H1 (cell line): Measurements from ENCODE around the gene NBAS. TPM values are rescaled to one million over a fixed set of nuclear protein-coding genes. Genes with fewer than 3 reads are reported as not detected.

ENCODE experiments used
- CTCF ChIA-PET: fragments of 300-600 bp; sonication (Branson Sonifier 250); formaldehyde crosslinking; loops from one replicate; lab custom pipeline; 2021; ENCODE audit not compliant: partially characterized antibody; lab: Charles Lee
- POLR2A ChIA-PET: fragments of 300-600 bp; sonication (Branson Sonifier 250); formaldehyde crosslinking; loops from one replicate; lab custom pipeline; 2021; ENCODE audit warnings: inconsistent platforms; ENCODE audit not compliant: partially characterized antibody; lab: Charles Lee
- DNase-seq, 2 experiments: peaks; one replicate each; pipeline versions ENCODE4 v3.0.0 to v3.0.0-alpha.2; 2010 to 2022; ENCODE audit warnings: low spot score in 2 of 2, low read depth in 1 of 2, mixed read lengths in 1 of 2
- FAIRE-seq: peaks from 2 replicates; lab custom pipeline; 2011; peaks lifted over from hg19 to GRCh38; lab: Jason Lieb, UNC
- H2AFZ ChIP-seq: 2 replicates; pipeline ENCODE4 v1.8.1; 2012; ENCODE audit warnings: low read length, inconsistent platforms
- H2AK5ac ChIP-seq: 2 replicates; pipeline ENCODE4 v1.6.1; 2013; ENCODE audit warnings: low read depth, low read length
- H2BK120ac ChIP-seq: replicated peaks from 2 replicates; pipeline ENCODE3; 2013; ENCODE audit warnings: low read depth, low read length, inconsistent platforms
- H2BK12ac ChIP-seq: 2 replicates; pipeline ENCODE4 v1.6.1; 2013; ENCODE audit warnings: low read depth, low read length
- H2BK15ac ChIP-seq: 2 replicates; pipeline ENCODE4 v1.6.1; 2013; ENCODE audit warnings: low read length
- H2BK20ac ChIP-seq: 2 replicates; pipeline ENCODE4 v1.6.1; 2013; ENCODE audit warnings: low read length
- H2BK5ac ChIP-seq: 2 replicates; pipeline ENCODE4 v1.6.1; 2013; ENCODE audit warnings: low read depth, low read length
- H3K14ac ChIP-seq: 2 replicates; pipeline ENCODE4 v1.6.1; 2013; ENCODE audit warnings: inconsistent platforms; ENCODE audit not compliant: insufficient read length
- H3K18ac ChIP-seq: 2 replicates; pipeline ENCODE4 v1.6.1; 2013; ENCODE audit warnings: low read length; ENCODE audit errors: extremely low read depth
- H3K23ac ChIP-seq: 2 replicates; pipeline ENCODE4 v1.6.1; 2013; ENCODE audit warnings: inconsistent platforms; ENCODE audit not compliant: insufficient read length
- H3K23me2 ChIP-seq: 2 replicates; pipeline ENCODE4 v1.6.1; 2013; ENCODE audit warnings: low read depth, low read length
- H3K27ac ChIP-seq: 2 replicates; pipeline ENCODE4 v1.6.1; 2011; ENCODE audit warnings: low read depth, low read length, inconsistent platforms
- H3K27me3 ChIP-seq, 4 experiments: replicated peaks in 1 of 4; 1 replicate in 1 of 4; 2 replicates in 3 of 4; pipeline versions ENCODE4 v1.6.1 to v1.8.1; 2011 to 2013; ENCODE audit warnings: low read length in 3 of 4, mild to moderate bottlenecking in 3 of 4, inconsistent platforms in 2 of 4, mixed read lengths in 2 of 4, moderate library complexity in 1 of 4; ENCODE audit not compliant: control insufficient read depth in 3 of 4, insufficient read depth in 3 of 4; ENCODE audit errors: extremely low read depth in 1 of 4
- H3K36me3 ChIP-seq, 4 experiments: 2 replicates each; pipeline versions ENCODE4 v1.6.1 to v1.8.1; 2011 to 2013; ENCODE audit warnings: mild to moderate bottlenecking in 4 of 4, low read length in 3 of 4, moderate library complexity in 2 of 4, control low read depth in 1 of 4, inconsistent platforms in 1 of 4; ENCODE audit not compliant: insufficient read depth in 4 of 4, control insufficient read depth in 2 of 4
- H3K4ac ChIP-seq: replicated peaks from 2 replicates; pipeline ENCODE3; 2013; ENCODE audit warnings: low read length, low read depth, mixed read lengths, inconsistent platforms; ENCODE audit not compliant: insufficient read length
- H3K4me1 ChIP-seq, 4 experiments: replicated peaks in 1 of 4; 1 replicate in 1 of 4; 2 replicates in 3 of 4; pipeline versions ENCODE4 v1.6.1 to v1.8.1; 2011 to 2013; ENCODE audit warnings: low read length in 3 of 4, inconsistent platforms in 2 of 4, mixed read lengths in 1 of 4; ENCODE audit not compliant: insufficient read depth in 4 of 4, control insufficient read depth in 3 of 4
- H3K4me2 ChIP-seq, 2 experiments: 2 replicates each; pipeline versions ENCODE4 v1.6.1 to v1.8.1; 2011 to 2013; ENCODE audit warnings: low read depth in 2 of 2, low read length in 2 of 2, control low read depth in 1 of 2, inconsistent platforms in 1 of 2, mild to moderate bottlenecking in 1 of 2; ENCODE audit not compliant: insufficient read depth in 1 of 2
- H3K4me3 ChIP-seq, 4 experiments: fragments of 200-600, 300-600 bp in 1 of 4; sonication (generic), shearing (Covaris generic), sonication (Bioruptor Twin) in 1 of 4; 2 replicates each; pipeline versions ENCODE4 v1.5.1 to v1.8.1; 2011 to 2016; ENCODE audit warnings: low read length in 4 of 4, low read depth in 3 of 4, control low read depth in 2 of 4, inconsistent platforms in 2 of 4, mild to moderate bottlenecking in 2 of 4, mixed read lengths in 1 of 4, moderate library complexity in 1 of 4; ENCODE audit not compliant: insufficient read depth in 2 of 4; ENCODE audit errors: extremely low read depth in 1 of 4
- H3K56ac ChIP-seq: replicated peaks from 2 replicates; pipeline ENCODE3; 2013; ENCODE audit warnings: low read depth, mild to moderate bottlenecking, mixed read lengths, low read length, inconsistent platforms; ENCODE audit not compliant: insufficient read length
- H3K79me1 ChIP-seq: 2 replicates; pipeline ENCODE4 v1.6.1; 2013; ENCODE audit warnings: low read depth, low read length, control low read depth
- H3K79me2 ChIP-seq, 2 experiments: 2 replicates each; pipeline versions ENCODE4 v1.6.1 to v1.8.1; 2012 to 2013; ENCODE audit warnings: low read length in 2 of 2, mild to moderate bottlenecking in 2 of 2, inconsistent platforms in 1 of 2; ENCODE audit not compliant: insufficient read depth in 2 of 2, control insufficient read depth in 1 of 2
- H3K9ac ChIP-seq, 4 experiments: replicated peaks in 1 of 4; 1 replicate in 1 of 4; 2 replicates in 3 of 4; pipeline versions ENCODE4 v1.6.1 to v1.8.1; 2011 to 2013; ENCODE audit warnings: low read depth in 3 of 4, low read length in 3 of 4, control low read depth in 2 of 4, mild to moderate bottlenecking in 2 of 4, moderate library complexity in 2 of 4, inconsistent platforms in 1 of 4; ENCODE audit errors: extremely low read depth in 1 of 4
- H3K9me3 ChIP-seq, 2 experiments: 2 replicates each; pipeline versions ENCODE4 v1.6.1 to v1.8.1; 2012 to 2013; ENCODE audit warnings: mild to moderate bottlenecking in 2 of 2, moderate library complexity in 2 of 2, control low read depth in 1 of 2, inconsistent platforms in 1 of 2, low read depth in 1 of 2, low read length in 1 of 2, mixed read lengths in 1 of 2; ENCODE audit not compliant: insufficient read depth in 2 of 2
- H4K20me1 ChIP-seq, 2 experiments: replicated peaks in 1 of 2; 2 replicates each; pipeline versions ENCODE3 to v1.8.1; 2011 to 2013; ENCODE audit warnings: inconsistent platforms in 2 of 2, low read length in 2 of 2, mild to moderate bottlenecking in 1 of 2; ENCODE audit not compliant: insufficient read depth in 2 of 2, control insufficient read depth in 1 of 2
- H4K5ac ChIP-seq: 2 replicates; pipeline ENCODE4 v1.6.1; 2013; ENCODE audit warnings: low read length, low read depth, mixed read lengths, inconsistent platforms; ENCODE audit not compliant: insufficient read length
- H4K8ac ChIP-seq: 2 replicates; pipeline ENCODE4 v1.8.0; 2013; ENCODE audit warnings: mild to moderate bottlenecking, moderate library complexity, low read length, inconsistent platforms; ENCODE audit not compliant: insufficient read depth; ENCODE audit errors: extremely low read depth
- H4K91ac ChIP-seq: replicated peaks from 2 replicates; pipeline ENCODE3; 2013; ENCODE audit warnings: low read length, mixed read lengths, inconsistent platforms; ENCODE audit not compliant: insufficient read length
- BRCA1 ChIP-seq: IDR thresholded peaks from 2 replicates; pipeline ENCODE4 v1.6.1; 2012; ENCODE audit warnings: low read depth, low read length, improper control_type of control experiment
- EGR1 ChIP-seq: IDR thresholded peaks from 2 replicates; pipeline ENCODE4 v1.6.1; 2011; ENCODE audit warnings: low read depth, low read length, borderline replicate concordance
- POLR2AphosphoS5 ChIP-seq: IDR thresholded peaks from 2 replicates; pipeline ENCODE4 v1.6.1; 2011; ENCODE audit warnings: low read depth, low read length
- RNF2 ChIP-seq: fragments of 200-900, 300-1000 bp; sonication (generic); IDR thresholded peaks from 2 replicates; pipeline ENCODE4 v1.7.1; 2016; ENCODE audit warnings: borderline replicate concordance, low read depth, mild to moderate bottlenecking, antibody characterized with exemption, low read length; ENCODE audit not compliant: poor library complexity, severe bottlenecking; ENCODE audit errors: missing control alignments
- SP2 ChIP-seq: IDR thresholded peaks from 2 replicates; pipeline ENCODE4 v1.6.1; 2012; ENCODE audit warnings: mild to moderate bottlenecking, low read length, inconsistent platforms
- WGBS, 2 experiments: shearing (Covaris generic) in 1 of 2; methylation state at CpG; one replicate each; pipeline versions ENCODE4 v1.1.6 to v1.1.7; 2013 to 2015; ENCODE audit warnings: low lambda C conversion rate in 2 of 2, mixed read lengths in 2 of 2, inconsistent platforms in 1 of 2, low coverage in 1 of 2, missing lambda C conversion rate in 1 of 2; ENCODE audit not compliant: insufficient replicate concordance in 2 of 2, insufficient coverage in 1 of 2, insufficient read length in 1 of 2; ENCODE audit errors: extremely low coverage in 1 of 2, missing lambda C conversion rate in 1 of 2; 5-methylcytosine and 5-hydroxymethylcytosine counted together
- polyA plus RNA-seq, 7 experiments: library from polyadenylated mRNA; depleted of rRNA in 3 of 7; stranded (reverse) in 5 of 7; unstranded in 2 of 7; fragments of >200 nt in 5 of 7; fragments of 200-250 nt in 2 of 7; gene quantifications; 1 replicate in 5 of 7; 2 replicates in 1 of 7; 4 replicates in 1 of 7; pipeline versions ENCODE4 v1.2.1 to v1.2.3, GENCODE V29; 2011 to 2013; ENCODE audit warnings: missing spikeins in 2 of 7, mixed read lengths in 2 of 7
- total RNA-seq: library from RNA; stranded (reverse); fragmentation: NEBNext Ultra II Directional; extraction: Animal tissue kit (Norgen Biotek cat#: 25700); gene quantifications from 2 replicates; pipeline ENCODE4 v1.2.1, GENCODE V29; 2021
- TF ChIP-seq, protein P1 (sequence below): IDR thresholded peaks from 2 replicates; pipeline ENCODE4 v1.6.1; 2012; ENCODE audit warnings: low read length, inconsistent platforms

Gene NBAS
- total and polyA plus RNA-seq, 2 of the 8 experiments (the other 6 are each of a cell fraction or from before 2014, with no cell fraction given), result 19.6 to 34.8 TPM

- Histone ChIP-seq H3K4me3 (no peak overlapping the region), H2BK12ac (no peak overlapping the region), H2BK120ac (no peak overlapping the region), H3K4me1 (no peaks in the 10 kb centered on the region), H2AFZ (no peak overlapping the region), H3K4me2 (no peak overlapping the region), H3K18ac (no peak overlapping the region), H4K20me1 (no peaks in the 10 kb centered on the region), H3K27me3 (no peaks in the 10 kb centered on the region), H3K9ac (no peak overlapping the region), H2BK20ac (no peak overlapping the region), H3K14ac (no peak overlapping the region), H3K23ac (no peak overlapping the region), H3K27ac (no peak overlapping the region), H3K36me3 (no peaks in the 10 kb centered on the region), H3K4ac (no peak overlapping the region), H4K8ac (no peak overlapping the region), H3K9me3 (no peaks in the 10 kb centered on the region), H3K56ac (no peak overlapping the region), H4K91ac (no peak overlapping the region), H2BK5ac (no peak overlapping the region), H2BK15ac (no peak overlapping the region), H3K23me2 (no peaks in the 10 kb centered on the region), H3K79me1 (no peaks in the 10 kb centered on the region), H2AK5ac (no peak overlapping the region), H3K79me2 (no peaks in the 10 kb centered on the region), H4K5ac (no peak overlapping the region)
- 86% methylated on average over 2 of the region's 2 CpGs; no CpG with 5 or more reads in 1 of the 2 experiments for WGBS, 2 experiments
- DNase-seq (no peak), FAIRE-seq (no peak)
- TF ChIP-seq POLR2AphosphoS5, result no peak
- no peak for TF ChIP-seq BRCA1
- no peak for TF ChIP-seq EGR1
- TF ChIP-seq, protein P1, sequence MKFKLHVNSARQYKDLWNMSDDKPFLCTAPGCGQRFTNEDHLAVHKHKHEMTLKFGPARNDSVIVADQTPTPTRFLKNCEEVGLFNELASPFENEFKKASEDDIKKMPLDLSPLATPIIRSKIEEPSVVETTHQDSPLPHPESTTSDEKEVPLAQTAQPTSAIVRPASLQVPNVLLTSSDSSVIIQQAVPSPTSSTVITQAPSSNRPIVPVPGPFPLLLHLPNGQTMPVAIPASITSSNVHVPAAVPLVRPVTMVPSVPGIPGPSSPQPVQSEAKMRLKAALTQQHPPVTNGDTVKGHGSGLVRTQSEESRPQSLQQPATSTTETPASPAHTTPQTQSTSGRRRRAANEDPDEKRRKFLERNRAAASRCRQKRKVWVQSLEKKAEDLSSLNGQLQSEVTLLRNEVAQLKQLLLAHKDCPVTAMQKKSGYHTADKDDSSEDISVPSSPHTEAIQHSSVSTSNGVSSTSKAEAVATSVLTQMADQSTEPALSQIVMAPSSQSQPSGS, result no peak
- TF ChIP-seq RNF2, result no peak
- TF ChIP-seq SP2, result no peak
- CTCF ChIA-PET, result no interaction called here
- POLR2A ChIA-PET, result no interaction called here
These were observed 145.4 kb downstream of the NBAS start for GRCh38 chr2:15415748-15416147.
